Right renal cortex interstitium (tissue), 3 donors: ENCODE results near the gene DNAJC30. TPM values are rescaled to one million over a fixed set of nuclear protein-coding genes. Genes with fewer than 3 reads are reported as not detected.

Experiments used
- DNase-seq, 3 donors: peaks; one replicate each; pipeline ENCODE4 v3.0.0-alpha.2; 2013; ENCODE audit warnings: low read depth in 3 of 3, low spot score in 2 of 3
- polyA plus RNA-seq, 3 donors: library from polyadenylated mRNA; unstranded; fragments of 120-200 nt; gene quantifications; one replicate each; pipeline ENCODE4 v1.2.1, GENCODE V29; 2013; ENCODE audit not compliant: insufficient read length in 3 of 3

The DNAJC30 gene
- polyA plus RNA-seq, 3 donors, result 9.1 to 11.5 (median 10.2) TPM

- no peak for DNase-seq
These were observed 32.7 kb downstream of the DNAJC30 start for GRCh38 chr7:73650524-73650923.

GRCh38 chr7:73649576-73649975 is 33.7 kb downstream of the DNAJC30 start:
- no peak for DNase-seq

GRCh38 chr7:73648593-73649332 is 34.5 kb downstream of the DNAJC30 start:
- DNase-seq, result no peak

GRCh38 chr7:73647725-73648592 is 35.3 kb downstream of the DNAJC30 start:
- DNase-seq, result no peak

- DNase-seq, result no peak
These were observed 36.2 kb downstream of the DNAJC30 start for GRCh38 chr7:73646785-73647724.

- DNase-seq, result no peak
These were observed 37.5 kb downstream of the DNAJC30 start for GRCh38 chr7:73645643-73646174.

GRCh38 chr7:73644688-73645286 is 38.5 kb downstream of the DNAJC30 start:
- DNase-seq, result no peak

GRCh38 chr7:73642834-73643233 is 40.4 kb downstream of the DNAJC30 start:
- no peak for DNase-seq

GRCh38 chr7:73638911-73639310 is 44.3 kb downstream of the DNAJC30 start:
- DNase-seq, result no peak

GRCh38 chr7:73635428-73636200 is 47.6 kb downstream of the DNAJC30 start:
- DNase-seq, result no peak

- DNase-seq, result no peak
These were observed 49.4 kb downstream of the DNAJC30 start for GRCh38 chr7:73633844-73634243.

GRCh38 chr7:73633323-73633722 is 49.9 kb downstream of the DNAJC30 start:
- no peak for DNase-seq

GRCh38 chr7:73631558-73631957 is 51.7 kb downstream of the DNAJC30 start:
- no peak for DNase-seq

Other genes starting within 250 kb of the DNAJC30 start
- under 1 TPM; 0.22 to 0.38 (median 0.37) TPM for gene FZD9, start 249.7 kb downstream of the DNAJC30 start, polyA plus RNA-seq
- 10 to 100 TPM; 76.6 to 86.0 (median 80.5) TPM for gene BAZ1B, start 161.2 kb downstream of the DNAJC30 start, polyA plus RNA-seq
- 10 to 100 TPM; 34.6 to 35.5 (median 34.6) TPM for gene BCL7B, start 125.8 kb downstream of the DNAJC30 start, polyA plus RNA-seq
- 10 to 100 TPM; 37.9 to 40.8 (median 40.2) TPM for gene TBL2, start 104.9 kb downstream of the DNAJC30 start, polyA plus RNA-seq
- gene MLXIPL, start 58.9 kb downstream of the DNAJC30 start, polyA plus RNA-seq, result 1 to 10 TPM; 1.5 to 3.4 (median 2.9) TPM
- 10 to 100 TPM in 1 of 3 donors, 1 to 10 TPM in 2; 9.9 to 11.4 (median 10.0) TPM for gene VPS37D, start 15.6 kb downstream of the DNAJC30 start, polyA plus RNA-seq
- 10 to 100 TPM; 78.7 to 85.6 (median 79.1) TPM for gene BUD23, start 144 bp upstream of the DNAJC30 start, polyA plus RNA-seq
- gene STX1A, start 36.2 kb upstream of the DNAJC30 start, polyA plus RNA-seq, result 1 to 10 TPM; 7.0 to 8.5 (median 7.5) TPM
- 10 to 100 TPM; 24.3 to 25.4 (median 25.2) TPM for gene ABHD11, start 55.3 kb upstream of the DNAJC30 start, polyA plus RNA-seq
- gene CLDN3, start 86.8 kb upstream of the DNAJC30 start, polyA plus RNA-seq, result 10 to 100 TPM; 27.7 to 32.9 (median 31.7) TPM
- 10 to 100 TPM; 68.7 to 91.4 (median 76.4) TPM for gene CLDN4, start 147.5 kb upstream of the DNAJC30 start, polyA plus RNA-seq
- gene METTL27, start 159.1 kb upstream of the DNAJC30 start, polyA plus RNA-seq, result 10 to 100 TPM in 1 of 3 donors, 1 to 10 TPM in 2; 3.4 to 12.2 (median 8.8) TPM
- gene TMEM270, start 177.7 kb upstream of the DNAJC30 start, polyA plus RNA-seq, result not detected